ENCODE measurements around the gene TMEM135. TPM values are rescaled to one million over a fixed set of nuclear protein-coding genes. Genes with fewer than 3 reads are reported as not detected.
"Not testable (repeated sequence)": the region's sequence is repeated elsewhere in the genome, so short reads cannot be mapped to it uniquely, and the experiment has no call there.

TMEM135 gene
- polyA plus RNA-seq, 1 of the 3 experiments (the other 2 are of a cell fraction) = 3.0 TPM

DNA sequence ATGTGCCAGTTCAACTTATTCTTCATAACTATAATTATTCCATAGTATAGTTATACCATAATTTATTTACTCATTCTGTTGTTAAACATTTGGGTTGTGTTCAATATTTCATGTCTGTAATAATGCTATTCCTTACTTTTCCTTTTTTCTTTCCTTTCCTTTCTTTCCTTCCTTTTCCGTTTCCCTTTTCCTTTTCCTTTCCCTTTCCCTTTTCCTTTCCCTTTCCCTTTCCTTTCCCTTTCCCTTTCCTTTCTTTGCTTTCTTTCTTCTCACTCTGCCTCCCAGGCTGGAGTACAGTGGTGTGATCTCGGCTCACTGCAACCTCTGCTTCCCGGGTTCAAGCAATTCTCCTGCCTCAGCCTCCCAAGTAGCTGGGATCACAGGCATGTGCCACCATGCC, 151.2 kb downstream of the TMEM135 start:
- H3K27ac ChIP-seq (ENCODE audit: low read depth in 2 of 2, low read length in 1 of 2); H3K4me3 ChIP-seq (ENCODE audit: low read depth in 2 of 2, low read length in 1 of 2); H3K36me3 ChIP-seq (replicated peaks in 1 of 2; ENCODE audit: control insufficient read depth in 1 of 2, insufficient read depth in 2 of 2, low read length in 1 of 2); H3K9me2 ChIP-seq; H2AFZ ChIP-seq (ENCODE audit: low read depth); H3K9me3 ChIP-seq; H3F3A ChIP-seq (replicated peaks; ENCODE audit: insufficient read depth); H4K20me1 ChIP-seq (ENCODE audit: insufficient read depth); H3K4me2 ChIP-seq; H3K79me2 ChIP-seq (ENCODE audit: insufficient read depth); H3K9ac ChIP-seq; CTCF ChIA-PET; DNase-seq; H3K27me3 ChIP-seq (ENCODE audit: insufficient read depth); POLR2A ChIA-PET: not testable (repeated sequence)
- 70% methylated on average over 3 of the region's 3 CpGs for WGBS (ENCODE audit: low lambda C conversion rate)
- peaks cover 0 to 11% of the 10 kb centered on the region in 2 experiments; a peak in 2 of 4 replicates for H3K4me1 ChIP-seq (ENCODE audit: control insufficient read depth in 1 of 2, insufficient read depth in 2 of 2, low read depth in 1 of 2, low read length in 1 of 2)

DNA sequence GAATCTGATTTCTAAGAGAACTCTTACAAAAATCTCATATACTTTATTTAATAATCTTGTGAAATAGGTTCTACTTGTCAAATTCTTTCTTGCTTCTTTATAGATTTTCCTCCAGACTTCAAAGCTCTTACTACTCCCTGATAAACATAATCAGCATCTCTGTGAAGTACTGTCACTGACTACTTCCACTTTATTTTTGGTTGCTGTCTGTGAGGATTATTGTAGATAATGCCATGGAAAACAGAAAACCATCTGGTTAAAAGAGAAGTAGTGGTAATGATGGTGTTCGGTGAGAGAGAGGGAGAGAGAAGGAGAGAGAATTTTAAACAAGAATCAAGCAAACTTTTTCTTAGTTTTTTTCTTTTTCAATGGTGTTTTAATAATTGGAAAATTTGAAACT, 152.3 kb downstream of the TMEM135 start:
- CTCF ChIA-PET = no interaction called here
- WGBS (ENCODE audit: low lambda C conversion rate) = 95% methylated on average over 1 of the region's 1 CpG
- H4K20me1 ChIP-seq (ENCODE audit: insufficient read depth) = no peaks in the 10 kb centered on the region
- H3K9me2 ChIP-seq = 0 out of 2 replicates have a peak, but pooled peaks cover 7% of the 10 kb centered on the region
- DNase-seq = no peak
- no peak overlapping the region for H3K4me3 ChIP-seq (ENCODE audit: low read depth in 2 of 2, low read length in 1 of 2)
- no peak overlapping the region for H3K27ac ChIP-seq (ENCODE audit: low read depth in 2 of 2, low read length in 1 of 2)
- H3K9ac ChIP-seq = no peak overlapping the region
- no peak overlapping the region for H3K4me2 ChIP-seq
- H2AFZ ChIP-seq (ENCODE audit: low read depth) = no peak overlapping the region
- no peak for TF ChIP-seq SMC3 (IDR thresholded peaks at IDR 0.05; ENCODE audit: low read depth, low read length)
- TF ChIP-seq, protein P1, sequence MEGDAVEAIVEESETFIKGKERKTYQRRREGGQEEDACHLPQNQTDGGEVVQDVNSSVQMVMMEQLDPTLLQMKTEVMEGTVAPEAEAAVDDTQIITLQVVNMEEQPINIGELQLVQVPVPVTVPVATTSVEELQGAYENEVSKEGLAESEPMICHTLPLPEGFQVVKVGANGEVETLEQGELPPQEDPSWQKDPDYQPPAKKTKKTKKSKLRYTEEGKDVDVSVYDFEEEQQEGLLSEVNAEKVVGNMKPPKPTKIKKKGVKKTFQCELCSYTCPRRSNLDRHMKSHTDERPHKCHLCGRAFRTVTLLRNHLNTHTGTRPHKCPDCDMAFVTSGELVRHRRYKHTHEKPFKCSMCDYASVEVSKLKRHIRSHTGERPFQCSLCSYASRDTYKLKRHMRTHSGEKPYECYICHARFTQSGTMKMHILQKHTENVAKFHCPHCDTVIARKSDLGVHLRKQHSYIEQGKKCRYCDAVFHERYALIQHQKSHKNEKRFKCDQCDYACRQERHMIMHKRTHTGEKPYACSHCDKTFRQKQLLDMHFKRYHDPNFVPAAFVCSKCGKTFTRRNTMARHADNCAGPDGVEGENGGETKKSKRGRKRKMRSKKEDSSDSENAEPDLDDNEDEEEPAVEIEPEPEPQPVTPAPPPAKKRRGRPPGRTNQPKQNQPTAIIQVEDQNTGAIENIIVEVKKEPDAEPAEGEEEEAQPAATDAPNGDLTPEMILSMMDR (IDR thresholded peaks at IDR 0.05) = no peak
- TF ChIP-seq FOXJ3 (CRISPR knock-in tag; IDR thresholded peaks at IDR 0.05) = no peak
- TF ChIP-seq POLR2AphosphoS5 (IDR thresholded peaks at IDR 0.05; ENCODE audit: low read depth, low read length) = no peak
- no peak for TF ChIP-seq EZH2phosphoT487 (IDR thresholded peaks at IDR 0.05; ENCODE audit: borderline replicate concordance, low read depth)
- no peak for TF ChIP-seq CHD2 (IDR thresholded peaks at IDR 0.05; ENCODE audit: low read length, partially characterized antibody)
- no peak for TF ChIP-seq GABPA (IDR thresholded peaks at IDR 0.05; ENCODE audit: low read depth)
- no peak for TF ChIP-seq TCF12 (IDR thresholded peaks at IDR 0.05)
- TF ChIP-seq NFIC (IDR thresholded peaks at IDR 0.05; ENCODE audit: borderline replicate concordance) = no peak
- no peak for TF ChIP-seq FOXM1 (IDR thresholded peaks at IDR 0.05; ENCODE audit: low read depth)
- no peak for TF ChIP-seq YY1 (IDR thresholded peaks at IDR 0.05; ENCODE audit: low read depth)
- no peak for TF ChIP-seq RAD21 (IDR thresholded peaks at IDR 0.05; ENCODE audit: low read length)
- no peak for TF ChIP-seq RXRA (IDR thresholded peaks at IDR 0.05; ENCODE audit: borderline replicate concordance, low read depth)
- TF ChIP-seq, protein P2, sequence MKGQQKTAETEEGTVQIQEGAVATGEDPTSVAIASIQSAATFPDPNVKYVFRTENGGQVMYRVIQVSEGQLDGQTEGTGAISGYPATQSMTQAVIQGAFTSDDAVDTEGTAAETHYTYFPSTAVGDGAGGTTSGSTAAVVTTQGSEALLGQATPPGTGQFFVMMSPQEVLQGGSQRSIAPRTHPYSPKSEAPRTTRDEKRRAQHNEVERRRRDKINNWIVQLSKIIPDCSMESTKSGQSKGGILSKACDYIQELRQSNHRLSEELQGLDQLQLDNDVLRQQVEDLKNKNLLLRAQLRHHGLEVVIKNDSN (IDR thresholded peaks at IDR 0.05; ENCODE audit: borderline replicate concordance, low read depth) = no peak
- TF ChIP-seq NRF1 (IDR thresholded peaks at IDR 0.05; ENCODE audit: low read depth, low read length) = no peak
- no peak for TF ChIP-seq GATA2 (CRISPR knock-in tag; IDR thresholded peaks at IDR 0.05)
- TF ChIP-seq MAX (IDR thresholded peaks at IDR 0.05; ENCODE audit: low read depth) = no peak
- TF ChIP-seq EP300 (IDR thresholded peaks at IDR 0.05; ENCODE audit: borderline replicate concordance in 1 of 2, low read depth in 1 of 2, low read length in 1 of 2) = no peak
- H3K79me2 ChIP-seq (ENCODE audit: insufficient read depth) = no peaks in the 10 kb centered on the region
- H3K9me3 ChIP-seq = no peaks in the 10 kb centered on the region
- no peaks in the 10 kb centered on the region for H3K27me3 ChIP-seq (ENCODE audit: insufficient read depth)
- no peaks in the 10 kb centered on the region for H3F3A ChIP-seq (replicated peaks; ENCODE audit: insufficient read depth)
- H3K4me1 ChIP-seq (ENCODE audit: control insufficient read depth in 1 of 2, insufficient read depth in 2 of 2, low read depth in 1 of 2, low read length in 1 of 2) = peaks cover 0 to 22% of the 10 kb centered on the region in 2 experiments; a peak in 2 of 4 replicates
- POLR2A ChIA-PET = interaction anchor here (0.6 kb wide), 1 partner anchor 68 kb away, joined by 5 read pairs; no protein-coding TSS in a partner anchor
- H3K36me3 ChIP-seq (replicated peaks in 1 of 2; ENCODE audit: control insufficient read depth in 1 of 2, insufficient read depth in 2 of 2, low read length in 1 of 2) = no peaks in the 10 kb centered on the region

Data from SK-N-SH (cell line).